HEK293 (cell line): Measurements from ENCODE around the gene SESN2.
A peak's percentile ranks its signal among the peaks of the same experiment; 100 is the strongest.

Experiments used
- CTCF ChIA-PET: fragments of 350-600 bp; formaldehyde crosslinking; extraction: SDS; loops from one replicate; lab custom pipeline; 2021; ENCODE audit warnings: antibody characterized with exemption; lab: Yijun Ruan, JAX
- POLR2A ChIA-PET: fragments of 300-600 bp; formaldehyde crosslinking; extraction: SDS; loops from one replicate; lab custom pipeline; 2020; ENCODE audit warnings: antibody characterized with exemption, inconsistent platforms; lab: Yijun Ruan, JAX
- H3K27ac ChIP-seq: fragments of 200-500 bp; sonication (Bioruptor generic); 2 replicates; pipeline ENCODE4 v1.5.1; 2014; ENCODE audit warnings: low read depth, low read length, control low read depth, inconsistent platforms; ENCODE audit errors: extremely low read depth
- H3K36me3 ChIP-seq, 2 experiments: fragments of 200-500 bp in 1 of 2; sonication (Bioruptor generic) in 1 of 2; 1 replicate in 1 of 2; 2 replicates in 1 of 2; pipeline ENCODE4 v1.5.1; 2014 to 2017; ENCODE audit warnings: inconsistent platforms in 2 of 2, low read length in 2 of 2; ENCODE audit not compliant: control insufficient read depth in 2 of 2, insufficient read depth in 1 of 2
- H3K4me1 ChIP-seq: fragments of 200-500 bp; sonication (Bioruptor generic); 2 replicates; pipeline ENCODE4 v1.5.1; 2014; ENCODE audit warnings: mild to moderate bottlenecking, low read length, inconsistent platforms; ENCODE audit not compliant: control insufficient read depth, insufficient read depth
- H3K4me3 ChIP-seq: 2 replicates; pipeline ENCODE4 v1.5.1; 2011; ENCODE audit warnings: low read depth, mild to moderate bottlenecking, control low read depth, low read length, moderate library complexity
- H3K9me3 ChIP-seq: fragments of 200-500 bp; sonication (Bioruptor generic); 2 replicates; pipeline ENCODE4 v1.5.1; 2014; ENCODE audit warnings: low read depth, low read length, inconsistent platforms; ENCODE audit not compliant: control insufficient read depth, insufficient read depth
- PRDM1 ChIP-seq: fragments of 450-650 bp; formaldehyde crosslinking; IDR thresholded peaks from 2 replicates; pipeline ENCODE4; 2016; ENCODE audit warnings: missing biosample characterization, missing genetic modification characterization
- REPIN1 ChIP-seq: fragments of 450-650 bp; formaldehyde crosslinking; IDR thresholded peaks from 2 replicates; pipeline ENCODE4 v1.5.1; 2017; ENCODE audit warnings: missing biosample characterization, missing genetic modification characterization, low read depth
- SETDB1 ChIP-seq: IDR thresholded peaks from one replicate; pipeline ENCODE4 v1.6.1; 2017; ENCODE audit warnings: mild to moderate bottlenecking, low read length, moderate library complexity, mixed read lengths; ENCODE audit not compliant: insufficient read length
- YY1 ChIP-seq: fragments of 450-650 bp; formaldehyde crosslinking; IDR thresholded peaks from 2 replicates; pipeline ENCODE4 v1.5.1; 2018; ENCODE audit warnings: missing biosample characterization, missing genetic modification characterization
- ZBTB20 ChIP-seq: fragments of 450-650 bp; formaldehyde crosslinking; IDR thresholded peaks from 2 replicates; pipeline ENCODE4 v1.5.1; 2016; ENCODE audit warnings: missing biosample characterization, missing genetic modification characterization
- ZEB2 ChIP-seq: fragments of 450-650 bp; formaldehyde crosslinking; IDR thresholded peaks from 2 replicates; pipeline ENCODE4 v1.5.1; 2016; ENCODE audit warnings: missing biosample characterization, missing genetic modification characterization
- ZNF10 ChIP-seq: fragments of 450-650 bp; formaldehyde crosslinking; IDR thresholded peaks from 2 replicates; pipeline ENCODE4 v1.5.1; 2017; ENCODE audit warnings: missing biosample characterization, missing genetic modification characterization
- ZNF121 ChIP-seq: fragments of 450-650 bp; formaldehyde crosslinking; IDR thresholded peaks from 2 replicates; pipeline ENCODE4 v1.5.1; 2016; ENCODE audit warnings: missing biosample characterization, missing genetic modification characterization
- ZNF214 ChIP-seq: fragments of 450-650 bp; formaldehyde crosslinking; IDR thresholded peaks from 2 replicates; pipeline ENCODE4 v1.5.1; 2017; ENCODE audit warnings: missing biosample characterization, mild to moderate bottlenecking, missing genetic modification characterization, borderline replicate concordance
- ZNF416 ChIP-seq: fragments of 450-650 bp; formaldehyde crosslinking; IDR thresholded peaks from 2 replicates; pipeline ENCODE4 v1.5.1; 2016; ENCODE audit warnings: missing biosample characterization, missing genetic modification characterization
- ZNF510 ChIP-seq: fragments of 450-650 bp; formaldehyde crosslinking; IDR thresholded peaks from 2 replicates; pipeline ENCODE4 v1.5.1; 2018; ENCODE audit warnings: mild to moderate bottlenecking, missing genetic modification characterization, missing biosample characterization; ENCODE audit not compliant: insufficient replicate concordance
- ZNF626 ChIP-seq: fragments of 450-650 bp; sonication (Bioruptor Pico); formaldehyde crosslinking; IDR thresholded peaks from 2 replicates; pipeline ENCODE4 v1.5.1; 2018; ENCODE audit warnings: missing biosample characterization, missing genetic modification characterization, inconsistent platforms
- TF ChIP-seq, protein P1 (sequence below): fragments of 450-650 bp; IDR thresholded peaks from 2 replicates; pipeline ENCODE4 v1.5.1; 2018; ENCODE audit warnings: missing biosample characterization, mild to moderate bottlenecking, missing genetic modification characterization
- TF ChIP-seq, protein P2 (sequence below): fragments of 450-650 bp; formaldehyde crosslinking; IDR thresholded peaks from 2 replicates; pipeline ENCODE4 v1.5.1; 2016; ENCODE audit warnings: missing biosample characterization, missing genetic modification characterization
- TF ChIP-seq, protein P3 (sequence below): fragments of 450-650 bp; formaldehyde crosslinking; IDR thresholded peaks from 2 replicates; pipeline ENCODE4 v1.5.1; 2017; ENCODE audit warnings: missing biosample characterization, missing genetic modification characterization
- TF ChIP-seq, protein P4 (sequence below): fragments of 450-650 bp; formaldehyde crosslinking; IDR thresholded peaks from 2 replicates; pipeline ENCODE4 v1.5.1; 2017; ENCODE audit warnings: missing biosample characterization, missing genetic modification characterization

The SESN2 gene

DNA sequence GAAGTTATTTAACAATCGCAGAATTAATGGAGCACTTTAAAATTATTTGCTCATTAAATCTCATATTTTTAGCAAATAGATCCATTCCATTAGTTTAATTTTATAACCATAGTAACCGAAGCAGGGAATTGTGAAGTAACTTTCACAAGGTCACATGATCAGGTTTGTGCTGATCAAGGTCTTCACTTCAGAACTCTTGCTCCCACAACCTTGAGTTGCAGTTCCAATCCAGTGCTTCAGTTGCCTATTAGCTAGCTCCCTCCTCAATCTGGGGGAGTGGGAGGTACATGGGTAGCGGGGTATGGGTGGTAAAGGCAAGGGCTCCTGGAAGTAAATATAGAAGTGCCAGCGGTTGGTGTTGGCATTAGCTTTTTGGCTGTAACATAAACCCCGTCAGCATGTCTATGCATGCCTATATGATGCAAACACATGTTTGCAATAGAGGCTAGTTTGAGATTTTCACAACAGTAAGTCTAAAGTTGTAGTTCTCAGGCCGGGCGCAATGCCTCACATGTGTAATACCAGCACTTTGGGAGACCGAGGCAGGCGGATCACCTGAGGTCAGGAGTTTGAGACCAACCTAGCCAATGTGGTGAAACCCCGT lies 17.6 kb upstream of the SESN2 start:
- peaks cover 7% of the 10 kb centered on the region; the same call in 1 of the 2 replicates for H3K4me1 ChIP-seq
- TF ChIP-seq, protein P1, sequence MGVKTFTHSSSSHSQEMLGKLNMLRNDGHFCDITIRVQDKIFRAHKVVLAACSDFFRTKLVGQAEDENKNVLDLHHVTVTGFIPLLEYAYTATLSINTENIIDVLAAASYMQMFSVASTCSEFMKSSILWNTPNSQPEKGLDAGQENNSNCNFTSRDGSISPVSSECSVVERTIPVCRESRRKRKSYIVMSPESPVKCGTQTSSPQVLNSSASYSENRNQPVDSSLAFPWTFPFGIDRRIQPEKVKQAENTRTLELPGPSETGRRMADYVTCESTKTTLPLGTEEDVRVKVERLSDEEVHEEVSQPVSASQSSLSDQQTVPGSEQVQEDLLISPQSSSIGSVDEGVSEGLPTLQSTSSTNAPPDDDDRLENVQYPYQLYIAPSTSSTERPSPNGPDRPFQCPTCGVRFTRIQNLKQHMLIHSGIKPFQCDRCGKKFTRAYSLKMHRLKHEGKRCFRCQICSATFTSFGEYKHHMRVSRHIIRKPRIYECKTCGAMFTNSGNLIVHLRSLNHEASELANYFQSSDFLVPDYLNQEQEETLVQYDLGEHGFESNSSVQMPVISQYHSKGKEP (tag by site-specific recombination), result 0 out of 2 replicates have a peak, but pooled peaks have one; percentile 42
- TF ChIP-seq ZNF416 (tag by site-specific recombination) (no peak), ZEB2 (tag by site-specific recombination) (peak; percentile 28; the same call in 1 of the 2 replicates)
- H3K4me3 ChIP-seq, result no peak overlapping the region
- POLR2A ChIA-PET, result interaction anchor here (0.6 to 0.8 kb wide), 2 partner anchors 155 to 366 kb away, joined by 3 to 6 read pairs; no protein-coding TSS in a partner anchor
- H3K9me3 ChIP-seq, result no peaks in the 10 kb centered on the region
- peaks cover 0 to 38% of the 10 kb centered on the region in 2 experiments; a peak in 1 of 3 replicates for H3K36me3 ChIP-seq
- CTCF ChIA-PET, result no interaction called here
- no peak overlapping the region for H3K27ac ChIP-seq

DNA sequence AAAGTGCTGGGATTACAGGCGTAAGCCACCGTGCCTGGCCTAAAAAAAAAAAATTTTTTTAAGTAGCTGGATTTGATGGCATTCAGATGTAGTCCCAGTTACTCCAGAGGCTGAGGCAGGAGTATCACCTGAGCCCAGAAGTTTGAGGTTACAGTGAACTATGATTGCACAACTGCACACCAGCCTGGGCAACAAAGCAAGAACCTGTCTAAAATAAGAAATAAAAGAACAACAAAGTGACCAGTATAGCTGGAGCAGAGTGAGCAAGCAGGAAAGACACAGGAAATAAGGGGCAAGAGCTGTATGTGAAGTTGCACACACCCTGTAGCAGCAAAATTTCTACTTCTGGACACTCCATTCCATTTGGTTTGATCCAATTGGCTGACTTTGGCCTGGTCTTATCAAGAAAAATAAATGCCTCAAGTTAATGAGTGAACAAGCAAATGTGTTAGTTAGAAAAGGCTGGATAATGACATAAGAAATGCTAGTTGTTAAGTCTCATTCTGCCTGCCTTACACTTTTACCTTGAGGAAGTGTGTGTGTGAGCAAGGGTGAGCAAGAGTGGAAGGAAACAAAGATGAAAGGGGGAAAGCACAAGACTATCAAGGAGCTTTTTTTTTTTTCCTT lies 15.5 kb upstream of the SESN2 start:
- H3K27ac ChIP-seq, result no peak overlapping the region
- no peak overlapping the region for H3K4me3 ChIP-seq
- peaks cover 9% of the 10 kb centered on the region; the same call in 1 of the 2 replicates for H3K4me1 ChIP-seq
- ChIA-PET POLR2A (interaction anchor here (0.6 to 3.7 kb wide), 2 partner anchors 8 to 337 kb away, joined by 5 to 19 read pairs; partner anchors contain the start of gene ATP5IF1), CTCF (no interaction called here)
- TF ChIP-seq PRDM1 (peak; percentile 88), ZNF626 (tag by site-specific recombination) (no peak), ZBTB20 (tag by site-specific recombination) (no peak)
- TF ChIP-seq, protein P2, sequence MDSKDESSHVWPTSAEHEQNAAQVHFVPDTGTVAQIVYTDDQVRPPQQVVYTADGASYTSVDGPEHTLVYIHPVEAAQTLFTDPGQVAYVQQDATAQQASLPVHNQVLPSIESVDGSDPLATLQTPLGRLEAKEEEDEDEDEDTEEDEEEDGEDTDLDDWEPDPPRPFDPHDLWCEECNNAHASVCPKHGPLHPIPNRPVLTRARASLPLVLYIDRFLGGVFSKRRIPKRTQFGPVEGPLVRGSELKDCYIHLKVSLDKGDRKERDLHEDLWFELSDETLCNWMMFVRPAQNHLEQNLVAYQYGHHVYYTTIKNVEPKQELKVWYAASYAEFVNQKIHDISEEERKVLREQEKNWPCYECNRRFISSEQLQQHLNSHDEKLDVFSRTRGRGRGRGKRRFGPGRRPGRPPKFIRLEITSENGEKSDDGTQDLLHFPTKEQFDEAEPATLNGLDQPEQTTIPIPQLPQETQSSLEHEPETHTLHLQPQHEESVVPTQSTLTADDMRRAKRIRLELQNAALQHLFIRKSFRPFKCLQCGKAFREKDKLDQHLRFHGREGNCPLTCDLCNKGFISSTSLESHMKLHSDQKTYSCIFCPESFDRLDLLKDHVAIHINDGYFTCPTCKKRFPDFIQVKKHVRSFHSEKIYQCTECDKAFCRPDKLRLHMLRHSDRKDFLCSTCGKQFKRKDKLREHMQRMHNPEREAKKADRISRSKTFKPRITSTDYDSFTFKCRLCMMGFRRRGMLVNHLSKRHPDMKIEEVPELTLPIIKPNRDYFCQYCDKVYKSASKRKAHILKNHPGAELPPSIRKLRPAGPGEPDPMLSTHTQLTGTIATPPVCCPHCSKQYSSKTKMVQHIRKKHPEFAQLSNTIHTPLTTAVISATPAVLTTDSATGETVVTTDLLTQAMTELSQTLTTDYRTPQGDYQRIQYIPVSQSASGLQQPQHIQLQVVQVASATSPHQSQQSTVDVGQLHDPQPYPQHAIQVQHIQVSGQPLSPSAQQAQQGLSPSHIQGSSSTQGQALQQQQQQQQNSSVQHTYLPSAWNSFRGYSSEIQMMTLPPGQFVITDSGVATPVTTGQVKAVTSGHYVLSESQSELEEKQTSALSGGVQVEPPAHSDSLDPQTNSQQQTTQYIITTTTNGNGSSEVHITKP (tag by site-specific recombination), result peak; percentile 94
- peaks cover 0 to 24% of the 10 kb centered on the region in 2 experiments; a peak in 1 of 3 replicates for H3K36me3 ChIP-seq
- H3K9me3 ChIP-seq, result no peaks in the 10 kb centered on the region

DNA sequence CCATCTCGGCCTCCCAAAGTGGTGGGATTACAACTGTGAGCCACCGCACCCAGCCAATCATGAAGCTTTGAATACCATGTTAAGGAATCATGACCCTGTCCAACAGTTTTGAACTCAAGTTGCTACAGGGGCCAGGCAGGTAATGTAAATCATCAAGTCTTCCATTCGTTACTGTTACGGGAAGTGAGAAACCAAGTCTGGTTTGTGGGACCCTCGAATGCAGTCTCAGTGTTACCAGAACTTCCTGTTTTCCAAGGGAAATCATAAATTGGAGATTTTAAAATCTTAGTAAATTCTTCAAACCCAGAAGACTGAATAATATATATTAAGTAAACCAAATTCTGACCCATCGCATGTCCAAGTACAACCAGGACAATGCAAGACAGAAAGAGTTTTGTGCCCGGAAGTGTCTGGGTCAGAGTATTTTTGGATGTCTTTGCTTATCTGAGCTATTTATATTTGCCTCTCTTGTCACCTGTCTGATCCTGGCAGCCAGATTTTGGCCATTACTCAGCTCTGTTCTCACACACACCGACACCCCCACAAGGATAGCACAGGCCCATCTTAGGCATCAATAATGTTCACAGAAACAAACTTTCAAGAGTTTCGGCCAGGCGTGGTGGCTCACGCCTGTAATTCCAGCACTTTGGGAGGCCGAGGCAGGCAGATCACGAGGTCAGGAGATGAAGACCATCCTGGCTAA lies 14.6 kb upstream of the SESN2 start:
- ChIA-PET CTCF (interaction anchor here (0.7 kb wide), 1 partner anchor 1909 kb away, joined by 4 read pairs; no protein-coding TSS in a partner anchor), POLR2A (interaction anchor here (0.7 to 3.7 kb wide), 2 partner anchors 9 to 71 kb away, joined by 3 to 19 read pairs; partner anchors contain the start of gene ATP5IF1)
- Histone ChIP-seq H3K9me3 (no peaks in the 10 kb centered on the region), H3K36me3 (peaks cover 0 to 18% of the 10 kb centered on the region in 2 experiments; a peak in 1 of 3 replicates), H3K27ac (no peak overlapping the region), H3K4me3 (no peak overlapping the region), H3K4me1 (peaks cover 12% of the 10 kb centered on the region; the same call in 1 of the 2 replicates)
- TF ChIP-seq ZNF214 (tag by site-specific recombination), result no peak
- no peak for TF ChIP-seq ZNF121
- TF ChIP-seq ZNF10 (tag by site-specific recombination), result no peak
- TF ChIP-seq, protein P3, sequence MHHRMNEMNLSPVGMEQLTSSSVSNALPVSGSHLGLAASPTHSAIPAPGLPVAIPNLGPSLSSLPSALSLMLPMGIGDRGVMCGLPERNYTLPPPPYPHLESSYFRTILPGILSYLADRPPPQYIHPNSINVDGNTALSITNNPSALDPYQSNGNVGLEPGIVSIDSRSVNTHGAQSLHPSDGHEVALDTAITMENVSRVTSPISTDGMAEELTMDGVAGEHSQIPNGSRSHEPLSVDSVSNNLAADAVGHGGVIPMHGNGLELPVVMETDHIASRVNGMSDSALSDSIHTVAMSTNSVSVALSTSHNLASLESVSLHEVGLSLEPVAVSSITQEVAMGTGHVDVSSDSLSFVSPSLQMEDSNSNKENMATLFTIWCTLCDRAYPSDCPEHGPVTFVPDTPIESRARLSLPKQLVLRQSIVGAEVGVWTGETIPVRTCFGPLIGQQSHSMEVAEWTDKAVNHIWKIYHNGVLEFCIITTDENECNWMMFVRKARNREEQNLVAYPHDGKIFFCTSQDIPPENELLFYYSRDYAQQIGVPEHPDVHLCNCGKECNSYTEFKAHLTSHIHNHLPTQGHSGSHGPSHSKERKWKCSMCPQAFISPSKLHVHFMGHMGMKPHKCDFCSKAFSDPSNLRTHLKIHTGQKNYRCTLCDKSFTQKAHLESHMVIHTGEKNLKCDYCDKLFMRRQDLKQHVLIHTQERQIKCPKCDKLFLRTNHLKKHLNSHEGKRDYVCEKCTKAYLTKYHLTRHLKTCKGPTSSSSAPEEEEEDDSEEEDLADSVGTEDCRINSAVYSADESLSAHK (tag by site-specific recombination), result no peak
- TF ChIP-seq SETDB1, result no peak
- TF ChIP-seq, protein P4, sequence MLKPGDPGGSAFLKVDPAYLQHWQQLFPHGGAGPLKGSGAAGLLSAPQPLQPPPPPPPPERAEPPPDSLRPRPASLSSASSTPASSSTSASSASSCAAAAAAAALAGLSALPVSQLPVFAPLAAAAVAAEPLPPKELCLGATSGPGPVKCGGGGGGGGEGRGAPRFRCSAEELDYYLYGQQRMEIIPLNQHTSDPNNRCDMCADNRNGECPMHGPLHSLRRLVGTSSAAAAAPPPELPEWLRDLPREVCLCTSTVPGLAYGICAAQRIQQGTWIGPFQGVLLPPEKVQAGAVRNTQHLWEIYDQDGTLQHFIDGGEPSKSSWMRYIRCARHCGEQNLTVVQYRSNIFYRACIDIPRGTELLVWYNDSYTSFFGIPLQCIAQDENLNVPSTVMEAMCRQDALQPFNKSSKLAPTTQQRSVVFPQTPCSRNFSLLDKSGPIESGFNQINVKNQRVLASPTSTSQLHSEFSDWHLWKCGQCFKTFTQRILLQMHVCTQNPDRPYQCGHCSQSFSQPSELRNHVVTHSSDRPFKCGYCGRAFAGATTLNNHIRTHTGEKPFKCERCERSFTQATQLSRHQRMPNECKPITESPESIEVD (tag by site-specific recombination), result no peak
- no peak for TF ChIP-seq ZNF510 (tag by site-specific recombination)
- TF ChIP-seq REPIN1 (tag by site-specific recombination), result no peak
- TF ChIP-seq YY1 (tag by site-specific recombination), result no peak
